DOHH2 (cell line): Measurements from ENCODE around the gene TNNI2.

Experiments used
- H3F3A ChIP-seq: fragments of 200-600 bp; sonication (generic), shearing (Covaris generic); 2 replicates; pipeline ENCODE4 v1.6.0; 2016; ENCODE audit warnings: antibody characterized with exemption, mild to moderate bottlenecking; ENCODE audit not compliant: control insufficient read depth, insufficient read depth
- H3K27ac ChIP-seq: fragments of 200-600 bp; sonication (generic); 2 replicates; pipeline ENCODE4 v1.5.1; 2014; ENCODE audit warnings: low read depth, mild to moderate bottlenecking, low read length, moderate library complexity
- H3K27me3 ChIP-seq: fragments of 200-600 bp; sonication (generic); 2 replicates; pipeline ENCODE4 v1.6.1; 2014; ENCODE audit warnings: mild to moderate bottlenecking, low read length, mixed read lengths; ENCODE audit not compliant: control insufficient read depth
- H3K36me3 ChIP-seq: fragments of 200-600 bp; sonication (generic); 2 replicates; pipeline ENCODE4 v1.6.1; 2014; ENCODE audit warnings: mild to moderate bottlenecking, low read length, moderate library complexity, mixed read lengths; ENCODE audit not compliant: control insufficient read depth
- H3K4me1 ChIP-seq: fragments of 200-600 bp; sonication (generic); 2 replicates; pipeline ENCODE4 v1.6.1; 2014; ENCODE audit warnings: mild to moderate bottlenecking, low read length, mixed read lengths; ENCODE audit not compliant: control insufficient read depth
- H3K4me2 ChIP-seq: fragments of 200-600 bp; sonication (generic); 2 replicates; pipeline ENCODE4 v1.6.0; 2014; ENCODE audit warnings: mild to moderate bottlenecking, low read length, moderate library complexity
- H3K4me3 ChIP-seq: fragments of 200-600 bp; sonication (generic); 2 replicates; pipeline ENCODE4 v1.5.1; 2014; ENCODE audit warnings: mild to moderate bottlenecking, low read length, mixed read lengths
- H3K79me2 ChIP-seq: fragments of 200-600 bp; sonication (generic); 2 replicates; pipeline ENCODE4 v1.6.1; 2014; ENCODE audit warnings: mild to moderate bottlenecking, low read length, mixed read lengths; ENCODE audit not compliant: control insufficient read depth
- H3K9me2 ChIP-seq: fragments of 200-600 bp; sonication (generic); replicated peaks from 2 replicates; pipeline ENCODE4 v1.6.1; 2014; ENCODE audit warnings: mild to moderate bottlenecking, low read length, mixed read lengths; ENCODE audit not compliant: control insufficient read depth
- H3K9me3 ChIP-seq: fragments of 200-600 bp; sonication (generic); 2 replicates; pipeline ENCODE4 v1.6.1; 2014; ENCODE audit warnings: antibody characterized with exemption, low read length, mixed read lengths; ENCODE audit not compliant: control insufficient read depth, insufficient read depth
- H4K20me1 ChIP-seq: fragments of 200-600 bp; sonication (generic); 2 replicates; pipeline ENCODE4 v1.6.0; 2014; ENCODE audit warnings: low read depth, mild to moderate bottlenecking, antibody characterized with exemption, low read length, moderate library complexity; ENCODE audit not compliant: control insufficient read depth, insufficient read depth
- EZH2phosphoT487 ChIP-seq: fragments of 200-600 bp; sonication (generic); IDR thresholded peaks from 2 replicates; pipeline ENCODE4 v1.6.1; 2017; ENCODE audit warnings: borderline replicate concordance, mild to moderate bottlenecking, antibody characterized with exemption, low read length, moderate library complexity, mixed read lengths
- TF ChIP-seq, protein P1 (sequence below): fragments of 200-600 bp; sonication (generic); IDR thresholded peaks from one replicate; pipeline ENCODE4 v1.5.1; 2014; ENCODE audit warnings: antibody characterized with exemption, mild to moderate bottlenecking, low read depth, low read length; ENCODE audit not compliant: poor library complexity, severe bottlenecking

TNNI2 gene

DNA sequence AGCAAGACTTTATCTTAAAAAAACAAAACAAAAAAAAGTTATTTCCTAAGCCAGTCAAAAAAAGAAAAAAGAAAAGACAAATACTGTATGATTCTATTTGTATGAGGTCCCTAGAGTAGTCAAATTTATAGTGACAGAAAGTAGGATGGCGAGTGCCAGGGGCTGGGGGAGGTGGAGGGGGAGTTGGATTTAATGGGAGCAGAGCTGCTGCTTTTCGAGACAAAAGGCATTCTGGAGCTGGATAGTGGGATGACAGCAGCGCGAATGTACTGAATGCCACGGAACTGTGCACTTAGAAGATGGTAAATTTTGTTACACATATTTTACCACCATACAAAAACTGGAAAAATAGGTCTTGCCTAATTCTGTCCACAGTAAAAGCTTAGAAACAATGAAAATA lies 21.8 kb upstream of the TNNI2 start:
- no peaks in the 10 kb centered on the region for H3K9me3 ChIP-seq
- H4K20me1 ChIP-seq = no peaks in the 10 kb centered on the region
- H3F3A ChIP-seq = no peaks in the 10 kb centered on the region
- no peaks in the 10 kb centered on the region for H3K9me2 ChIP-seq
- H3K36me3 ChIP-seq = no peaks in the 10 kb centered on the region
- no peak overlapping the region for H3K4me3 ChIP-seq
- no peak overlapping the region for H3K4me2 ChIP-seq
- H3K27ac ChIP-seq = no peak overlapping the region
- H3K27me3 ChIP-seq = peaks cover 4% of the 10 kb centered on the region; the same call in 1 of the 2 replicates
- H3K79me2 ChIP-seq = no peaks in the 10 kb centered on the region
- no peaks in the 10 kb centered on the region for H3K4me1 ChIP-seq
- no peak for TF ChIP-seq EZH2phosphoT487
- TF ChIP-seq, protein P1, sequence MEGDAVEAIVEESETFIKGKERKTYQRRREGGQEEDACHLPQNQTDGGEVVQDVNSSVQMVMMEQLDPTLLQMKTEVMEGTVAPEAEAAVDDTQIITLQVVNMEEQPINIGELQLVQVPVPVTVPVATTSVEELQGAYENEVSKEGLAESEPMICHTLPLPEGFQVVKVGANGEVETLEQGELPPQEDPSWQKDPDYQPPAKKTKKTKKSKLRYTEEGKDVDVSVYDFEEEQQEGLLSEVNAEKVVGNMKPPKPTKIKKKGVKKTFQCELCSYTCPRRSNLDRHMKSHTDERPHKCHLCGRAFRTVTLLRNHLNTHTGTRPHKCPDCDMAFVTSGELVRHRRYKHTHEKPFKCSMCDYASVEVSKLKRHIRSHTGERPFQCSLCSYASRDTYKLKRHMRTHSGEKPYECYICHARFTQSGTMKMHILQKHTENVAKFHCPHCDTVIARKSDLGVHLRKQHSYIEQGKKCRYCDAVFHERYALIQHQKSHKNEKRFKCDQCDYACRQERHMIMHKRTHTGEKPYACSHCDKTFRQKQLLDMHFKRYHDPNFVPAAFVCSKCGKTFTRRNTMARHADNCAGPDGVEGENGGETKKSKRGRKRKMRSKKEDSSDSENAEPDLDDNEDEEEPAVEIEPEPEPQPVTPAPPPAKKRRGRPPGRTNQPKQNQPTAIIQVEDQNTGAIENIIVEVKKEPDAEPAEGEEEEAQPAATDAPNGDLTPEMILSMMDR = no peak

DNA sequence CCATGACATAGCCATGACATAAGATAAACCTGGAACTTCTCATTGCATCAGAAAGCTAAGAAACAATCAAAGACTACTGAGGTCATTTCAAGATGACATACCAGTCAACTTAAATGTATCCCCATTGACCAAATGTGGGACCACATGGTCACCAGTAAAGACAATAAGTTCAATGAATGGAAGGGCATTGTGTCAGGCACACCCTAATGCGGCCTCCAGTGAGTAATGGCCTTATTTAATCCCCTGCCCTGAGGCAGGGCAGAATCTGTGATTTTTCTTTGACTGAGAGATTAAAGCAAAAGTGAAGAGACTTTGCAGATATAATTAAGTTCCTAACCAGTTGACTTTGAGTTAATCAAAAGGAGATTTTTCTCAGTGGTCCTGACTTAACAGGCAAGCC lies 21.3 kb upstream of the TNNI2 start:
- no peak overlapping the region for H3K27ac ChIP-seq
- H3K27me3 ChIP-seq = peaks cover 4% of the 10 kb centered on the region; the same call in 1 of the 2 replicates
- no peak overlapping the region for H3K4me3 ChIP-seq
- no peaks in the 10 kb centered on the region for H3K9me2 ChIP-seq
- H3K79me2 ChIP-seq = no peaks in the 10 kb centered on the region
- H3K36me3 ChIP-seq = no peaks in the 10 kb centered on the region
- H3K4me1 ChIP-seq = no peaks in the 10 kb centered on the region
- H3K4me2 ChIP-seq = no peak overlapping the region
- no peaks in the 10 kb centered on the region for H4K20me1 ChIP-seq
- no peaks in the 10 kb centered on the region for H3K9me3 ChIP-seq
- H3F3A ChIP-seq = no peaks in the 10 kb centered on the region
- no peak for TF ChIP-seq EZH2phosphoT487
- TF ChIP-seq, protein P1 = no peak

DNA sequence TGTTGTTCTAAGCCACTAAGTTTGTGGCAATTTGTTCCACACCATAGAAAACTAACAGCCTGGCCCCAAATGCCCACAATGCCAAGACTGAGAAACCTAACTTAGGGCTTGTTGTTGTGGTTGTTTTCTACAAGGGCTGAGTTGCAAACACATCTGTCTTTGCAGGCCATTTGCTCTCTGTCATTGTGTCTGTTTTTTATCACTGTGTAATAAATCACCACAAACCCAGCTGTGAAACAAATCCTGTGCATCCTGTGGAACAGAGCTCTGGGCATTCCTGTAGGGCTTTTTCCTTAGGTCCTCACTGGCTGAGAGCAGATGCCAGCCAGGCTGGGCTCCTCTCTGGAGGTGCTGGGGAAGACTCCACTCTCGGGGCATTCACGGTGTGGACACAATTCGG lies 19.7 kb upstream of the TNNI2 start:
- Histone ChIP-seq H3K27me3 (peaks cover 4% of the 10 kb centered on the region; the same call in 1 of the 2 replicates), H3F3A (no peaks in the 10 kb centered on the region), H3K4me1 (no peaks in the 10 kb centered on the region), H3K9me3 (no peaks in the 10 kb centered on the region), H3K36me3 (no peaks in the 10 kb centered on the region), H3K4me2 (no peak overlapping the region), H3K9me2 (no peaks in the 10 kb centered on the region), H3K79me2 (no peaks in the 10 kb centered on the region), H4K20me1 (no peaks in the 10 kb centered on the region), H3K4me3 (no peak overlapping the region), H3K27ac (no peak overlapping the region)
- no peak for TF ChIP-seq EZH2phosphoT487
- TF ChIP-seq, protein P1 = no peak
